ENCODE data around the gene BMPR2. TPM values are rescaled to one million over a fixed set of nuclear protein-coding genes. Genes with fewer than 3 reads are reported as not detected.
A peak's percentile ranks its signal among the peaks of the same experiment; 100 is the strongest.

Gene BMPR2
- total RNA-seq, 1 donor, result 50.6 TPM

- DNase-seq (ENCODE audit: low read depth), result no peak
- H3K4me3 ChIP-seq (ENCODE audit: low read depth, low read length), result no peak overlapping the region
- no peak for TF ChIP-seq CTCF (IDR thresholded peaks at IDR 0.05; ENCODE audit: insufficient read depth, low read length)
Measured at GRCh38 chr2:202589582-202589949, 213.4 kb downstream of the BMPR2 start.

DNA sequence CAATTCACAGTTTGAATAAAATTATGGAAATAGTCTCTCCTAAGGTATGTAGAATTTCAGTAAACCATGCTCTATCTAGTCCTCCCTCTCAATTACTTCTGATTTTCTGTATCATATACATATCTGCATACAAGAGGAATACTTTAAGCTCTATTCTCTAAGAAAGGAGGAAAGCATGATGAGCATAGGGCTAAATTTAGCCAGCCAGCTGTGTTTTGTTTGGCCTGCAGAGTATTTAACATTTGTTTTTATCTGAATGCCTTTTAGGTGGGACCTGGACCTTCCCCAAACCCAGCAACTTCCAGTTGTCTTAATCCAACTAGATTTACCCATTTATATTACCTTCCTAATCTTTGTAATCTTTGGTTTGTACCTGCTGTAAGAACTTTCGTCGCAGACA, 216.4 kb downstream of the BMPR2 start:
- DNase-seq (ENCODE audit: low read depth), result peak; percentile 46
- no peak for TF ChIP-seq CTCF (IDR thresholded peaks at IDR 0.05; ENCODE audit: insufficient read depth, low read length)

GRCh38 chr2:202599105-202599504, 223.0 kb downstream of the BMPR2 start:
- DNase-seq (ENCODE audit: low read depth), result no peak
- no peak overlapping the region for H3K4me3 ChIP-seq (ENCODE audit: low read depth, low read length)
- TF ChIP-seq CTCF (IDR thresholded peaks at IDR 0.05; ENCODE audit: insufficient read depth, low read length), result no peak

More for the DNA sequence above, 216.4 kb downstream of the BMPR2 start:
- no peak overlapping the region for H3K4me3 ChIP-seq (ENCODE audit: low read depth, low read length)

DNA sequence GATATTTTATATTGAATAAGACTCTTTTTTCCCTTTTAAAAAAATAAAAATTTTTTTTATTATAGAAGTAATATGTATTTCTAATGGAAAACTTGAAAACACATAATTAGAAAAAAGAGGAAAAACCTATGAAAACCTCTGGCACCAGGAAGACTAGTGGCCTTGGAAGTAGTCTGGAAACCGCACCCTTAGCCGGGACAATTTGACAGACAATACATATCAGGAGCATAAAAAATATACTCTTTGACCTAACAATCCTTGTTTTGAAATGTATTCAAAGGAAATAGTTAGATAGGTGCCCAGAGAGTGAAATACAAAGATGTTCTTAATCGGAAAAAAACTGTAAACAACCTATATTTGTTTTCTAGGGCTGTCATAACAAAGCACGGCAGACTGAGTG, 223.8 kb downstream of the BMPR2 start:
- TF ChIP-seq CTCF (IDR thresholded peaks at IDR 0.05; ENCODE audit: insufficient read depth, low read length), result no peak
- DNase-seq (ENCODE audit: low read depth), result no peak
- H3K4me3 ChIP-seq (ENCODE audit: low read depth, low read length), result no peak overlapping the region

- DNase-seq (ENCODE audit: low read depth), result no peak
- TF ChIP-seq CTCF (IDR thresholded peaks at IDR 0.05; ENCODE audit: insufficient read depth, low read length), result no peak
Measured at GRCh38 chr2:202604699-202605098, 228.6 kb downstream of the BMPR2 start.

GRCh38 chr2:202605174-202605573, 229.0 kb downstream of the BMPR2 start:
- no peak overlapping the region for H3K4me3 ChIP-seq (ENCODE audit: low read depth, low read length)
- no peak for DNase-seq (ENCODE audit: low read depth)
- TF ChIP-seq CTCF (IDR thresholded peaks at IDR 0.05; ENCODE audit: insufficient read depth, low read length), result no peak

More at GRCh38 chr2:202604699-202605098, 228.6 kb downstream of the BMPR2 start:
- H3K4me3 ChIP-seq (ENCODE audit: low read depth, low read length), result no peak overlapping the region

DNA sequence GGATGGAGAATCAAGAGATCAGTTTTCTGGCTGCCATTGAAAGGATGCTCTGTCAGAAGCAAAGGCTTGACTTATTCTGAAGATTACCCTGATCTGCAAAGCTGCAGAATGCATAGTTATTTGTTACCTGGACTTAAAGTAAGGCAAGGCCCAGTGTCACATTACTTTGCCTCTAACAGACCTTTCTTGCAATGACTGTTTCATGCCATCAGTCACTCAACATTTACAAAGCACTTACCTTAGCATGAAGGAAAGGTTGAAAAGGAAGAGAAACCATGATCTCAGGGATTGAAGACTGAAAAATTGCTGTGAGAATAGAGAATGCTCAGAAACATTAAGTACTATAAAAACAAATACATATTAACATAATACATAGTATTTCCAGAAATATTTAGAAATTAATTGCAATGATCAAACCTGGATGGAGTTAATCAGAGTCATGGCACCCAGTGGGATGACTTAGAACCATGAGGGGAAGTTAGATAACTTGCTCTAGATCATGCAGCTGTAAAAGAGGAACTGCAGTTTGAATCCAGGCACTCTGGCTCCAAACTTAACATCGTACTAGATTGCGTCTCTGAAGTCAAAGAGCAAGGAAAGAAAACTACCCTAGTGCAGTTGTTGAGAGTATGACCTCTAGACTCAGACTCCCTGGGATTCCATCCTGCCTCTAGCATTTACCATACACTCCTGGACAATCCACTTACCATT, 232.2 kb downstream of the BMPR2 start:
- TF ChIP-seq CTCF (IDR thresholded peaks at IDR 0.05; ENCODE audit: insufficient read depth, low read length), result no peak
- no peak overlapping the region for H3K4me3 ChIP-seq (ENCODE audit: low read depth, low read length)
- no peak for DNase-seq (ENCODE audit: low read depth)
